Fibroblast of skin of abdomen (primary cell): ENCODE measurements around the gene SLC9A8.

Source experiments
- DNase-seq: peaks from one replicate; pipeline ENCODE4 v3.0.0-alpha.2; 2013

The SLC9A8 gene

GRCh38 chr20:49813305-49813974 is 812 bp downstream of the SLC9A8 start:
- no peak for DNase-seq

DNA sequence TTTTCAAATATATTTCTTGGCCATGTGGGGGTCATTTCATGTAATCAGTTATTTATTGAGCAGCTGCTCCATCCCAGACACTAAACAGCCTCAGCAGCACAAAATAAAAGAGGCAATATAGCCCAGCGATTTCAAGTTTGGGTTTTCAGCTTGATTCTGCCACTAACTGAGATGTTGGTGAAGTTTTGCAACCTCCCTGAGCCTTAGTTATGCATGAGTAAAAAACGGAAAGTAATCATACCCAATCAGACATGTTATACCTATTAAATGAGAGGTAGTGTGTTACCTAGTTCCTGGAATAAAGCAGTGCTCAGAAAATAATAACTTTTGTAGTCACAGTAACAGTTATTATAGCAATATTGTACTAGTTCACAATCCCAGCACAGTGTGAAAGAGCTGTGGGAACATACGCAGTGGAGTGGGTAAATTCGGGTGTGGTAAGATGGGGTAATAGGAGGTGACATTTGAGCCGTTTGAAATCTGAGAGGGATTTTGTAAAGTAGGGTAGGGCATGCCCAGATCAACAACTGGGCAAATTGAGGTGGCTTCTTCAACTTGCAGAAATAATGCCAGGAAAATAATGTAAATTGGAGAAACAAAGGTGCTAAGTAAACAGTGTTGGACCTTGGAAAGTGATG is 1.5 kb downstream of the SLC9A8 start:
- no peak for DNase-seq

DNA sequence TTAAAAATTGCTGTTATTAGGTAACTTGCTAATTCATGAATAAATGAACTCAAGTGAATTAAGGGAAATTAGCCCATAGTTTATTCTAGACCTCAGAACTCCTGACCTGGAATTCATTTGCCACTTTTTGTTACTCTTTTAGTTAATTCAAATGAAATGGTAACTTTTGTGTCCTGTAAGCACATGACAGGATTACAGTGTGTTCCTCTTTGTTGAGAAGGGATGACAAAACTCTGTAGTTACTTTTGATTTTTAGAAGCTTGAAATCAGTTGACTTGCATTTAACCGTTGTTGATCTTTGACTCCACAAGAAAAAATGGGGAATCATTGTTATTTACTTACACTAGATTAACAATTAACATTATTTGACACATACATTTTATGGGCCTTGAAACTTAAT is 6.2 kb downstream of the SLC9A8 start:
- DNase-seq = no peak

- DNase-seq = no peak
Measured at GRCh38 chr20:49819702-49820101, 7.1 kb downstream of the SLC9A8 start.

- DNase-seq = peak; percentile 4
Measured at GRCh38 chr20:49821381-49821780, 8.8 kb downstream of the SLC9A8 start.

- peak; percentile 77 for DNase-seq
Measured at GRCh38 chr20:49821870-49822331, 9.3 kb downstream of the SLC9A8 start.

- no peak for DNase-seq
Measured at GRCh38 chr20:49823152-49823847, 10.7 kb downstream of the SLC9A8 start.

GRCh38 chr20:49824206-49824605 is 11.6 kb downstream of the SLC9A8 start:
- peak; percentile 9 for DNase-seq

DNA sequence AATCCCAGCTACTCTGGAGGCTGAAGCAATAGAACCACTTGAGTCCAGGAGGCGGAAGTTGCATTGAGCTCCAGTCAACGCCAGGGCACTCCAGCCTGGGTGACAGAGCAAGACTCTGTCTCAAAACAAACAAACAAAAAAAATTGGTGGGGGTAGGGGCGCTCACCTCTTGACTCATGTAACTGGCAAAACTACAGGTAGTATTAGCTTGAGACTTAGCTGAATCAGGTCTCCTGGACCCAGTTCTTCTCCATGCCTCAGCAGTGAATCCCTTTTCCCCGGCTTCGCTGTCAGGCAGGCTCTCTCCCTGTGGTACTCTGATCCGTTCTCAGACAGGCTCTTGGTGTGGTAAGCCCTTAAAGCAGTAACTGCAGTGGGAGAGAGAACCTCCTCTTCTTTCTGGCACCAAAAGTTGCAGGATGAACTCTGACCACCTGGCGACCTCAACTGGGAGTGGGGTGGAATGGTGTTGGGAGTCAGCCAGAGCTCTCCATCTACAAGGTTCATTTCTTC is 12.9 kb downstream of the SLC9A8 start:
- no peak for DNase-seq

DNA sequence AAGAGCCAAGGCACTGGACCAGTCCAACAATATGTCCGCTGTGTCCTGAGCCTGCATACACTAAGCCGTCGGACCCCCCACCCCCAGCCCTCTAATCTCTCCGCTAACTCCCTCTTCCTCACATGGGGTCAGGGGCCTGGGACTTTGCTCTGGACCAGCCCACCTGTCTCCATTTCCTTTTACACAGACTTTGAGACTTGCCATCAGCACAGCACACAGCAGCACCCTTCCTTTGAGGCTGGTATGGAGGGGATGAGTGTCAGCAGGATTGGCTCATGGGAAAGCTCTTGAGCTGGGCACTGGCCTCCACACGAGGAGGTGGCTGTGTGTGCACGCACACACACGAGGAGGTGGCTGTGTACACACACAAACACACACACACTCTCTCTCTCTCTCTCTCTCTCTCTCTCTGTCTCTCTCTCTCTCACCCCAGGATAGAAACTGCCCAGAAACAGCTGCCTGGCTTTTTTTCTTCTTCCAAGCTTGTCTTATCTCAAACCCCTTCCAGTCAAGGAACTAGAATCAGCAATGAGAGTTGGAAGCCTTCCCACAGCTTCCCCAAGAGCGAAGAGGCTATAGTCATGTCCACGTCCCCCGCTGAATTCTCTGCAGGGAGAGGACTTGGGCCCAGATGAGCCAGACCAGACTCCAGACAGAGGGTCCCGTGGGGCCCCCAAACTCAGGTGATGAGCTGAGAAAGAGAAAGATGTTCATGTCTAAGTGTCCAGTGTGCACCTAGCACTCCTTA is 18.6 kb downstream of the SLC9A8 start:
- DNase-seq = no peak

DNA sequence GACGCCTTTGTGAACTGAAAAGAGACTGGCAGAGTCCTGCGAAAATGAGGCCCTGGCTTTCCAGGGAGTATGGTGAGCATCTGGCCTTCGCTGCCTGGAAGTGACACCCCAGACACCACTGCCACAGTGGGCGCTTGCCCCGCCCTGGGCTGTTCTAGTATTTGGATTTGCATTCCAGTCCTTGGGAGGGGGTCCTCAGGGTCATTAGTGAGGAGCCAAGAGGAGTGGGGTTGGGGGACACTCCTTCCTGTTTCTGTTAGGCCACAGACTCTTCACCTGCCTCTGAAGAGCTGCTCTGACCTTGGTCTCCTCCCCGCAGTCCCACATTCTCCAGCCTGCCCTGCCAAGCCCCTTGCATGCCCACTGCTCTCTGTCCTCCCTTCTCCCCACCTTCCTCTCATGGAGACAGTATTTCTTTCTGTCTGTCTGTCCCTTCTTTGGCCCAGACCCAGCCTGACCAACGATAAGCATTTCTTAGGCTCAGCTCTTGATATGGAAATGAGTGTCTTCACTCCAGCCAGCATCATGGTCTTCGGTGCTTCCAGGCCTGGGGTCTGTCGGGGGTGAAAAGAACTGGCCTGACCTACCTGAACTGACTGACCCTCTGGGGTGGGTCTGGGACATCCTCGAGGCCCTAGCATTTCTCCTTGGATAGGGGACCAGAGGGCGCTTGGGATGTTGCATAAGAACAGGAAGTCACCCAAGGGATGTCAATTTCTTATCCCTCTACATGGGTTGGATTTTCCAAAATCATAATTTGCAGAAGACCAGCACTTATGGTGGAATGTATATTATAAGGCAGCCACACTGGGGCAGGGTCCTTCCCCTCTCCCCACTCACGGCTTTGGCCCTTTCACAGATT is 19.4 kb downstream of the SLC9A8 start:
- no peak for DNase-seq

DNA sequence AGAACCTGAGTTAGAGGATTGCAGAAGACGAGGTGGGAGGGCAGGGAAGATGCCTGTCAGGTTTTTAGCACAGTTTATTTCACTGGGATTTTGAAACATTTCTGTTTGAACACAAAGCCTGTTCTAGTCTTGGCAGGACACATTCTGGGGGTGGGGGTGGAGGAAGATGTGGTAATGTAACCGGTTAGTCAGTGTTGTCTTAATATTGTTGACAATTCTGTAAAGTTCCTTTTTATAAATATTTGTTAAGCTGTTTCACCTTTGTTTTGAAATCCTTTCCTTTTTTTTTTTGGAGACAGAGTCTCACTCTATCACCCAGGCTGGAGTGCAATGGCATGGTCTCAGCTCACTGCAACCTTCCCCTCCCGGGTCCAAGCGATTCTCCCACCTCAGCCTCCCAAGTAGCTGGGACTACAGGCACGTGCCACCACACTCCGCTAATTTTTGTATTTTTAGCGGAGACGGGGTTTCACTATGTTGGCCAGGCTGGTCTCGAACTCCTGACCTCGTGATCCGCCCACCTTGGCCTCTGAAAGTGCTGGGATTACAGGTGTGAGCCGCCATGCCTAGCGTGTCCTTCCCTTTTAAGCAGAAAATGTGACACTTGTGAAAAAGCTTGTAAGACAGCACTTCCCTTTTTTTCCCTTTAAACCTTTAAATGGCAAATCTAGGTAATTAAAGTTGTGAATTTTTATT is 20.2 kb downstream of the SLC9A8 start:
- no peak for DNase-seq

DNA sequence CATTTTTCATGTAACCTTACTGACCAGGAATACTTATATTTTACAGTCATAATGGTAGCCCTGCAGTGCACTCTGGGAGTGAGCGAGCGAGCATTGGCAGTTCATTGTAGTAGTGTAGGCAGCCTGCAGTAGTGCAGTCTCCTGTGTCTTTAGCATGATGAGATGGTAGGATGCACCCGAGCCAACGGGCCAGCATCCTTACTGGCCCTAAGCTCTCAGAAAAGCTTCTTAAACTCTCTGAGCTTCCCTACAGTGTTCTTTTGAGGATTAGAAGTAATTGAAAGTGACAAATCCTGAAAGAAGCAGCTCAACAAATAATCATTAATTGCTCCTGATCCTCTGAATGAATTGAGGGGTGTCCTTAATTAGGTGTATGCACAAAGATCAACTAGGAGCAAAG is 20.9 kb downstream of the SLC9A8 start:
- no peak for DNase-seq

DNA sequence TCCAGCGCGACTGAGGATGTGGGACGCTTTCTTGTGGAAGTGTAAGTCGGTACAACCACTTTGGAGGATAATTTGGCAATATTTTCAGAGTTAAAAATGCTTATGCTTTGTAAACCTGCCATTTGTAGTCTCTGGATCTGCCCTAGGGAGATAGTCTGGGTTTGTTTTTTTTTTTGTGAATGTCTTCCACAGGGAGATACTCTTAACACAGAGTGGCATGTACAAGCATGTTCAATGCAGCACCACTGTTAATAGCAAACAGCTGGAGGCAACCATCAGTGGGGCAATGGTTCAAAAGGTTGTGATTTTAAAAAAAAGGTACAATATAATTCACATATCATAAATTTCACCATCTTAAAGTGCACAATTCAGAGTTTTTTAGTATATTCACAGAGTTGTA is 22.4 kb downstream of the SLC9A8 start:
- no peak for DNase-seq

- DNase-seq = no peak
Measured at GRCh38 chr20:49838546-49838945, 25.9 kb downstream of the SLC9A8 start.

GRCh38 chr20:49843139-49843538 is 30.5 kb downstream of the SLC9A8 start:
- no peak for DNase-seq

GRCh38 chr20:49843770-49844380 is 31.2 kb downstream of the SLC9A8 start:
- no peak for DNase-seq

- DNase-seq = no peak
Measured at GRCh38 chr20:49845060-49845459, 32.4 kb downstream of the SLC9A8 start.

DNA sequence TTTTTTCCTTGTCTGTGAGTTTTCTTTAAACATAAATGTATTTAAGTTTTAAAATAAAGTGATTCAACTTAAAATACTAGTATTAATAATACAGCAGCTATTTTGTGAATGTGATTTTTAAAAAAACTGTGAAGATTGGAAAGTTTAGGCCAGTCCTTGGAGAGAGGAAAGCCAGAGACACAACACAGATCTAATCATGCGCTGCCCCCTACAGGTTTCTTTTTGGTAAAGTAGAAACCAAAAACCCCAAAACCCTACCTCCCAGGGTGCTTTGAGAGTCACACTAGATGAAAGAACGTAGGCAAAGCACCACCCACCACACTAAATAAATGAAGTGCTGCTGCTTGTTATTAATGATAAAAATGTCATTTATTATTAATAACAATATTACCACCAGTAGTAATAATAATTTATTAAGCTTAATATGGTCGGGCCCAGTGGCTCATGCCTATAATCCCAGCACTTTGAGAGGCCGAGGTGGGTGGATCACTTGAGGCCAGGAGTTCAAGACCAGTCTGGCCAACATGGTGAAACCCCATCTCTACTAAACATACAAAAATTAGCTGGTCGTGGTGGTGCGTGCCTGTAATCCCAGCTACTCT is 33.7 kb downstream of the SLC9A8 start:
- DNase-seq = peak; percentile 48
